SK-MEL-5 (cell line): Measurements from ENCODE around the gene MAML2. TPM values are rescaled to one million over a fixed set of nuclear protein-coding genes. Genes with fewer than 3 reads are reported as not detected.
A peak's percentile ranks its signal among the peaks of the same experiment; 100 is the strongest.

Experiments
- DNase-seq: peaks from one replicate; pipeline ENCODE4 v3.0.0-alpha.2; 2016; ENCODE audit warnings: low read depth, low spot score
- in situ Hi-C: cut with HindIII; loops from 2 replicates; pipeline ENCODE4 v1.10.0; 2016; ENCODE audit warnings: low sequenced_read_pairs, high pct_unique_total_duplicates, low pct_unique_long_range_greater_than_20kb
- total RNA-seq: library from RNA; depleted of rRNA; stranded (reverse); fragments of >200 nt; shearing (Covaris generic); gene quantifications from 2 replicates; pipeline ENCODE4 v1.2.3, GENCODE V29; 2014

The MAML2 gene
- total RNA-seq, 1 experiment from 2014 or later: 3.5 TPM

DNA sequence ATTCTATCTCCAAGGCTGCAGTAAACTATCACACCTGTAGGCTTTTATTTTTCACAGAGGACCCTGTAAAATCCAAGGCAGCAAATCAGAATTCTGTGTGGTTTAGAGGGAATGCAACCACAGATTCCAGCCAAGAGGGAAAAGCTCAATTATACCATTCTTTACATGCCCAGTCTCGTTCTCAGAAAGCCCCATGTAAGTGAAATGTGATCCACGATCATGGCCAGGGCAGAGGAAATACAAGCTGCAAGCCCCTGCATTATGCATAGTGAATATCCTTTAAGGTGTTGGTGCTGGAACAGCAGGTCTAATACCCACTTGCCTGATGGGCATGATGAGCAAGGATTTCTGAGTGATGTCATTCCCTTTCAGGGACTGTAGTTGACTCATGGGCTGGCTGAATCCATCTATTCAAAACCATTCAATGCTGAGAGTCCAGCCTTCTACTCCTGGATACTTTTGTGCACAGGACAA is 220.4 kb downstream of the MAML2 start:
- in situ Hi-C loops: no loop called here
- DNase-seq: peak; percentile 38

DNA sequence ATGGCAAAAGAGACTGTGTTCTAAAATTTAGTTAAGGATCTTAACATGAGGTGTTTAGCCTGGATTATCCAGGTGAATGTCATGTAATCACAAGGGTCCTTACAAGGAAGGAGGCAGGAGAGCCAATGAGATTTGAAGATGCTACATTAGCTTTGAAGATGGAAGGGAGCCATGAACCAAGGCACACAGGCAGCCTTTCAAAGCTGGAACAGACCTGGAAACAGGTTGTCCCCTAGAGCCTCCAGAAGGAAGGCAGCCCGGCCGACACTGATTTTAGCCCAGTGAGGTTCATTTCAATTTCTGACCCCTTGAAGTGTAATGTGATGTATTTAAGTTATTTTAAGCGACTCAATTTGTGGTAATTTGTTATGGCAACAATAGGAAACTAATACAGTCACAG is 223.8 kb downstream of the MAML2 start:
- in situ Hi-C loops: no loop called here
- DNase-seq: no peak

GRCh38 chr11:96116376-96116775 is 226.6 kb downstream of the MAML2 start:
- in situ Hi-C loops: no loop called here
- DNase-seq: no peak

DNA sequence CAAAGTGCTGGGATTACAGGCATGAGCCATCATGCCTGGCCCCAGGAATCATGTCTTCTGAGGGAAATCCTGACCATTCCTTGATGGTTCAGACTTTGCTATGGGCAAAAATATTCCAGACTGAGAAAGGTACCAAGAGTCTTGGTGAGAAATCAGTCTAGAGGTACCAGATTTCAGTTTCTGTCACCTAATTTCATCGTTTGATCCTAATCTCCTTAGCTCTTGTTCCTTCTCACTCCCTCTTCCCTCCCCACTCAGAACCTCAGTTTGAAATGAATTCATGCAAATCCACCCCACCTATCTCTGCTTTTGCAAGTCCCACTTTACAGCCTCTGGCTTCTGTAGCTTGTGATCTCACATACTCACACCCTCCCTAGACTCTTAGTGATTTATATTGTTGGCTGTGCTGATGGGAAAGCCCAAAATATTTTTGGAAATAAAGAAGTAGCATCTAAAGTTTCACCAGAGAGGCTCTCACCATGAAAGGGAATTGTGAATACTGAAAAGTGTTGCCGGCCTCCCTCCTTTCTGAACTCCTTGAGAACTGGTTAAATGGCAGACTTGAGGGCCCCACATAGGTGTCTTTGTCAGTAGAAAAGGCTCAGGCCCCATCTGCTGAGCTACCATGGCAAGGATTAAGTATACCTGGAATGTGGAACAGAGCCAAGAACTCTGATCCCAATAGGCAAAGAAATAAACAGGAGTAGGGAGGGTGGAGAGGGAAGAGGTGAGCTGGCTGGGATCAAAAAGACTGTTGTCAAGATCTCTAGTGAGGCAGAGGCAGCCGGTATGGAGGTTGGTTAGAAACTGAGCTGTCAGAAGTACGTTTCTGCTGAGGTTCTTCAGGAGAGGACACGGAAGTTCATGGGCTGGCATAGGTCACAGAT is 228.6 kb downstream of the MAML2 start:
- in situ Hi-C loops: no loop called here
- no peak for DNase-seq

DNA sequence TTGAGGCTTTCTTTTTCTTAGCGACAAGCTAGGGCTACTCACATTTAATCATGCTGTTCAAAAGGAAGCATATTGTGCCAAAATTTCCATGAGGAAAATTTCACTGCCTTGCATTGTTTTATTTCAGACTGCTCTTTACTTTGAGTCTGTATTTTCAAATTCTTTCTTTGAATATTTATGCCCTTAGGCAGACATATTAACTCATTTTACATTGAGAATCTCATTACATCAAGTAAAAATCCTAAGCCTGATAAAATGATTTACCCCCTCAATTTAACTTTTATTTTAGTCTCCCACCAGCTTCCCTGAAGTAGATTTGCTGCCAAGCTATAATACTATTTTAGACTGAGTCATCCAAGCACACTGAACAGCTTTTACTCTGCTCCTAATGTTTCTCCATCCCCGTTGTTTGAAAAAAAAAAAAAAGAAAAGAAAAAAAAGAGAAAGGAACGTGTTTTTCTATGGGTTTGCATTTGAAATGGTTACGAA is 229.8 kb downstream of the MAML2 start:
- in situ Hi-C loops: no loop called here
- DNase-seq: no peak

- no peak for DNase-seq
- in situ Hi-C loops: no loop called here
Observed at GRCh38 chr11:96112192-96113128, 230.5 kb downstream of the MAML2 start.

DNA sequence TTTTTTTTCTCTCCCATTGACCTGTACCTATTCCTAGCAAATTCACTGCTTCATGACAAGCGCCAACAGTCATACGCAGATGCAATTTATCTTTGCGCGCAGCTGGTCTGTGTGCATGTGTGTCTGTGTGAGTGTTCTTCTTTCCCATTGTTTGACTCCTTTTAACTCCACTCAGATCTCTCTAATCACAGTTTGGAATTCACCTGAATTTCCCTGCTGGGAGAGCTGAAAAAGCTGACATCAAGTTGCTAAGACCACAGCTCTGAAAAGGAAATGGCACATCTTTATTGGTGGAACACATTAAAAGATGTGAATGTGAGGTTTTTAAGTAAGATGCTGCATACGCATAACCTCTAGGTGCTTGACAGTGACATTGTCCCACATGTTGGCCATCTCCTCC is 231.7 kb downstream of the MAML2 start:
- DNase-seq: no peak
- in situ Hi-C loops: no loop called here

DNA sequence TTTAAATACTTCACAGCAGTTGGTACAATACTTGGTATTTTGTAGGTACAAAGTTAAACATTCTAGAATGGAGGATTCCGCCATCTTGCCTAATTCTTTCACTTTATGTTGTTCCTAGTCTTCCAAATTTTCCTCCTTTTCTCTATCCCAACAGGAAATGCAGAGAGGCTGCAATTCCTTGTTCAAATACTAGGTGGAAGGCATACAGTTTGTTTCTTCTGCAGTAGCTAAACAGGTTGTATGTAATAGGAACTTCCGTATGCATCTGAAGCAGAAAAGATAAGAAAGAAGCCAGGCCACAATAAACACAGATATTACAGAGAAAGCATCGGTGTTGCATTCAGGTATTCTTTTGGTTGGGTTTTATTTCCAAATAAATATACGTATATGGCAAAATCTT is 232.7 kb downstream of the MAML2 start:
- DNase-seq: no peak
- in situ Hi-C loops: no loop called here

- DNase-seq: no peak
- in situ Hi-C loops: no loop called here
Observed at GRCh38 chr11:96109331-96110030, 233.5 kb downstream of the MAML2 start.

DNA sequence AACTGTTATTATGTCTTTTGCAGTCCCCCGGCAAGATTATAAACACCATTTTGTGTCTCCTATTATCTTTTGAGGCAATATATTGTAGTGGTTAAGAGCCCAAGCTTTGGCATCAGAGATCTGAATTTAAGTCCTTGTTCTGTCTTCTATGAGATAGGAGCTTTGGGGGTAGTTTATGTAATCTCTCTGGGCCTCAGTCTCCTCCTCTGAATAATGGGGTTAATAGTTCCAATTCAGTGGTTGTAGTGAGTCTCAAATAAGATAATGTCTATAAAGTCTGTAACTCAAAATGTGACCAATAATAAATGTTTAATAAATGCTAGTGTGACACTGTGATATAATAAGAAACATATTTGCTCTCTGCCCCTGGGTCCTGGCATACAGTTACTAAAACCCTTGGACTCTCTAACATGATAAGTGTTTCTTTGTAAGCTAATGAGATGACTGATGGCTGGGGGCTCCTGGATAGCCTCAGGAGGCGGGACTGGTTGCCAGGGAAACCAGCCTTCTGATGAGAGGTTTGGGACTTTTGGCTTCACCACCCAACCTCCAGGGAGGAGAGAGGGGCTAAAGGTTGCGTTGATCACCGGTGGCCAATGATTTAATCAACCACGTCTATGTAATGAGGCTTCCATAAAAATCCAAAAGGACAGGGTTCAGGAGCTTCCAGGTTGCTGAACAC is 235.7 kb downstream of the MAML2 start:
- in situ Hi-C loops: no loop called here
- DNase-seq: no peak

GRCh38 chr11:96106645-96107044 is 236.3 kb downstream of the MAML2 start:
- DNase-seq: no peak
- in situ Hi-C loops: no loop called here

GRCh38 chr11:96105944-96106343 is 237.1 kb downstream of the MAML2 start:
- in situ Hi-C loops: no loop called here
- peak; percentile 42 for DNase-seq

DNA sequence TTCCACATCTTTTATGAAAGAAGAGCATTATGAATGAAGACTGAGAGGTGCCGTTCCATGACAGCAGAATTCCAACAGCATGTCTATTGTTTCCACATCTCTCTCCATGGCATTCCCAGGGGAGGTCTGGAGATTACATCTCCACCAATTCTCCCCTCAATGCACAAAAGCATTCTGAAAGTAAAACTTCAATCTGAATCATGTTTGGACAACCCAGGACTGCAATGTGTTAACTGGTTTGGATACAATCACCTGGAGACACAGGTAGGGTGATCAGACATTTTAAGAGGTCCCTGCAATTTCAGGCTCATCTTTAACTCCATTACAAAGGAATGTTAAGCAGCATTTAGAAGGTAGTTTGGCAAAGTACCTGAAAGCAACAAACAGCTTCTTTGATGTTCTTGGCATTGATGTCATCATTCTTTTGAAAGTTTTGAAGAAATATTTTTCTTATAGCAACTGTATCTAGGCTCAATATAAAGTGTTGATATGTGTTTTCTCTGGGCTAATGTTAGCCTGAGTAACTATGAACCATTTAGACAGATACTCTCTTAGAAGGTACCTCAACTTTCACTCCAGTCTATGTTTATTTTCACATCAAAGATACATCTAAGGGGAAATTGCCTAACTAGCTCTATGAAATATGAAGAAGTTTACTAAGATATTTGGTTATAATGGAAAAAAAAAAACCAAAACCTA is 237.6 kb downstream of the MAML2 start:
- in situ Hi-C loops: no loop called here
- DNase-seq: peak; percentile 94

GRCh38 chr11:96104496-96104895 is 238.5 kb downstream of the MAML2 start:
- in situ Hi-C loops: no loop called here
- DNase-seq: no peak

DNA sequence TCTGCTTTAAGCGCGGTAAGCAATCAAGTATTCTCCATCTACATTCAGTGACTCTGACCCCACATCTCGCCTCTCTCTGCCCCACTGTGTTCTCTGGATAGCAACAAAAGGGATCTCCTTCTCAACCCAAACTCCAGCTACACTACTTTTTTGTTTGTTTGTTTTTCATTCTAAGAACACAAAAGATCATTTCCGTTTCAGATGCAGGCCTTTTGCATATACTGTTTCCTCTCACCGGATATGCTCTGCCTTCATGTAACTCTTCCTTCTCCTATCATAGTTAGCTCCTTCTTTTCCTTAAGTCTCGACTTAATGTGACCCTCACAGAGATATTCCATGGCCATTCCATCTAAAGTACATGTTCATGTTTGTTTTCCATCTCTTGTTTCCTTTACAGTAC is 239.3 kb downstream of the MAML2 start:
- in situ Hi-C loops: no loop called here

GRCh38 chr11:96103102-96103501 is 239.9 kb downstream of the MAML2 start:
- no peak for DNase-seq
- in situ Hi-C loops: no loop called here

More for the DNA sequence above, 239.3 kb downstream of the MAML2 start:
- no peak for DNase-seq

- no peak for DNase-seq
- in situ Hi-C loops: no loop called here
Observed at GRCh38 chr11:96102664-96103078, 240.3 kb downstream of the MAML2 start.
